Skeletal muscle tissue (tissue), 4 donors: Measurements from ENCODE around the gene TRABD. TPM values are rescaled to one million over a fixed set of nuclear protein-coding genes. Genes with fewer than 3 reads are reported as not detected.

ENCODE experiments used
- H3K27ac ChIP-seq: one replicate; pipeline ENCODE4 v1.7.0; 2013; ENCODE audit warnings: mild to moderate bottlenecking, low read depth, low read length, inconsistent platforms
- H3K27me3 ChIP-seq, 3 donors: one replicate each; pipeline ENCODE4 v1.7.0; 2013; ENCODE audit warnings: low read length in 3 of 3; ENCODE audit not compliant: control insufficient read depth in 3 of 3, insufficient read depth in 3 of 3
- H3K36me3 ChIP-seq, 3 donors: one replicate each; pipeline ENCODE4 v1.7.0; 2013; ENCODE audit warnings: low read length in 3 of 3; ENCODE audit not compliant: control insufficient read depth in 3 of 3, insufficient read depth in 3 of 3
- H3K4me1 ChIP-seq, 3 donors: one replicate each; pipeline ENCODE4 v1.7.0; 2013; ENCODE audit warnings: low read length in 3 of 3, mild to moderate bottlenecking in 3 of 3; ENCODE audit not compliant: control insufficient read depth in 3 of 3, insufficient read depth in 3 of 3
- H3K4me3 ChIP-seq, 3 donors: one replicate each; pipeline ENCODE4 v1.7.0; 2013; ENCODE audit warnings: low read length in 3 of 3
- H3K9ac ChIP-seq, 3 donors: one replicate each; pipeline ENCODE4 v1.7.0; 2013; ENCODE audit warnings: low read length in 3 of 3, mild to moderate bottlenecking in 3 of 3, moderate library complexity in 2 of 3, low read depth in 1 of 3
- H3K9me3 ChIP-seq, 3 donors: one replicate each; pipeline ENCODE4 v1.7.0; 2013; ENCODE audit warnings: low read length in 3 of 3; ENCODE audit not compliant: control insufficient read depth in 3 of 3
- total RNA-seq: library from RNA; depleted of rRNA; stranded (reverse); fragments of >200 nt; gene quantifications from one replicate; pipeline ENCODE4 v1.2.3, GENCODE V29; 2014
- donor health status: Osteomylitis.

Gene TRABD
- total RNA-seq, 1 donor from 2014 or later, result 4.7 TPM

DNA sequence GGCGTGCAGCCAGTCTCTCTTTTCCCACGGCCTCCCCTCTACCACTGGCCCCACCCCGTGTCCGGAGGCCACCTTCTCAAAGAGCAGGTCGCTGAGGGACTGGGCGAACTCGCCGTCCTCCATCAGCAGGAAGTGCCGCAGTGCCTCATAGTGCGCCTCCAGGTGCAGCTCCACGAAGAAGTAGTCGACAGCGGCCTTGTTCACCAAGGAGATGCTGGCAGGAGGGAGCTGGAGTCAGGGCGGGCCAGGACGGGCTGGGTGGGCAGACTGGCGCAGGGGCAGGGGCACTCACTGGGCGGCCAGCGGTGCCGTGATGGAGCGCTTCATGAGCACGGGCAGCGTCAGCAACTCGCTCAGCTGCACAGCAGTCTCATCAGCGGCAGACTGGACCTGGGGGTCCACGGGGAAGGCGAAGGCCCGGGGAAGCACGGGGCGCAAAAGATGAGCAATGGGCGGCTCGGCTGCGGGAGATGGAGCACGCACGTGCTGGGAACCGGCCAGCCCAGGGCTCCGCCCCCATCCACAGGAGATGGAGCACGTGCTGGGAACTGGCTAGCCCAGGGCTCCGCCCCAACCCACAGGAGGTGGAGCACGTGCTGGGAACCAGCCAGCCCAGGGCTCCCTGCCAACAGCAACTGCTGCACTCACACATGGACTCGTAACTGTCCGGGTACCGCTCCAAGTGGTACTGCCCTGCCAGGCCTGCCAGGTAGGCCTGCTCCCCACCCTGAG, 33.4 kb downstream of the TRABD start:
- Histone ChIP-seq H3K9ac (peak overlapping the region in 1 of 3 donors; percentile 33), H3K36me3 (peaks cover 79 to 89% (median 80%) of the 10 kb centered on the region in 3 donors), H3K9me3 (no peaks in the 10 kb centered on the region), H3K27me3 (no peaks in the 10 kb centered on the region), H3K27ac (no peak overlapping the region), H3K4me1 (peaks cover 0 to 14% (median 4%) of the 10 kb centered on the region in 3 donors), H3K4me3 (no peak overlapping the region)

- Histone ChIP-seq H3K9ac (peak overlapping the region in 1 of 3 donors; percentile 33), H3K4me3 (no peak overlapping the region), H3K27ac (no peak overlapping the region), H3K36me3 (peaks cover 78 to 87% (median 80%) of the 10 kb centered on the region in 3 donors), H3K4me1 (peaks cover 0 to 13% (median 4%) of the 10 kb centered on the region in 3 donors), H3K9me3 (no peaks in the 10 kb centered on the region), H3K27me3 (no peaks in the 10 kb centered on the region)
Observed at GRCh38 chr22:50219800-50220602, 34.3 kb downstream of the TRABD start.

GRCh38 chr22:50220603-50221409, 35.1 kb downstream of the TRABD start:
- H3K9me3 ChIP-seq, result no peaks in the 10 kb centered on the region
- no peaks in the 10 kb centered on the region for H3K27me3 ChIP-seq
- no peak overlapping the region for H3K27ac ChIP-seq
- H3K9ac ChIP-seq, result no peak overlapping the region
- peaks cover 0 to 10% (median 4%) of the 10 kb centered on the region in 3 donors for H3K4me1 ChIP-seq
- H3K36me3 ChIP-seq, result peaks cover 78 to 89% (median 85%) of the 10 kb centered on the region in 3 donors
- H3K4me3 ChIP-seq, result no peak overlapping the region

DNA sequence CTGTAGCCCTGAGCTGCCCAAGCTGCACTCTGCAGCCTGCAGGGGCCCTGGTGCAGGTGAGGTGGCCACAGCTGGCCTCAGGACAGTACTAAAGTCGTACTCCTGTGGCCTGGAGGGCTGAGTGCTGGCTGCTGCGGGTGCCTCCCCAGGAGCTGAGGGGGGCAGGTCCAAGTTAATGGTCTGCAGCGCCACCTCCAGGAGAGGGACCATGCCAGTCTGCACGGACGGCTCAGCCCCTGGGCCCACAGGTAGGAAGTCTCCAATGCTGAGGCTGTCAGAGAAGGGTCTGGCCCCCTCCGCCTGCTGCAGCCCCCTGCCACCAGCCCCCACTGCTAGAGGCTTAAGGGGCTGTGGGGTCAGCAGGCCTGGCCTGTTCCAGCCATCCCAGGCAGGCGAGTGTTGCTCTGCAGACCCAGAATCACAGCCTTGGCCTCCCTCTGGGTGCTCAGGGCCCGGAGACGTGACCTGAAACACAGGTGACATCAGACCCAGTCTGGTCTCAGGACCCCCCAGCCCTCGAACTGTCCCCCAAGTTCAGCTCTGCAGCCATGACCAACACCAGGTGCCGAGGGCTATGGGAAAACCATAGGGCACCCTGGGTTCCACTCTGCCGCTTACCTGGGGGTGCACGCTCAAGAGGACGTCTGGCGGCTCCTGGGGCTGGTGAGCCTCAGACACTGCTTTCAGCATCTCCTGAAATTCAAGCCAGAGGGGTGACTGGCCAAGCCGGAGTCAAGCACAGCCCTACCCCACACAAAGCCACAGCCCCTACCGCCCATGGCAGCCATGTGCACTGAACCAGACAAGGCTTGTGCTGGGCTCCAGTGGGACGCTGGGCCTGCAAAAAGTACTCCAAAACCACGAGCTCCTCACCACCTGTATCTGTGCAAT, 35.9 kb downstream of the TRABD start:
- H3K27ac ChIP-seq, result no peak overlapping the region
- H3K36me3 ChIP-seq, result peaks cover 74 to 88% (median 83%) of the 10 kb centered on the region in 3 donors
- no peak overlapping the region for H3K9ac ChIP-seq
- no peak overlapping the region for H3K4me3 ChIP-seq
- peaks cover 0 to 10% (median 4%) of the 10 kb centered on the region in 3 donors for H3K4me1 ChIP-seq
- no peaks in the 10 kb centered on the region for H3K27me3 ChIP-seq
- no peaks in the 10 kb centered on the region for H3K9me3 ChIP-seq

- Histone ChIP-seq H3K4me1 (peaks cover 0 to 10% (median 4%) of the 10 kb centered on the region in 3 donors), H3K9ac (no peak overlapping the region), H3K36me3 (peaks cover 70 to 85% (median 82%) of the 10 kb centered on the region in 3 donors), H3K9me3 (no peaks in the 10 kb centered on the region), H3K27ac (no peak overlapping the region), H3K27me3 (no peaks in the 10 kb centered on the region), H3K4me3 (no peak overlapping the region)
Observed at GRCh38 chr22:50222508-50222907, 36.8 kb downstream of the TRABD start.

- Histone ChIP-seq H3K4me1 (peaks cover 0 to 5% (median 4%) of the 10 kb centered on the region in 3 donors), H3K27ac (no peak overlapping the region), H3K9me3 (no peaks in the 10 kb centered on the region), H3K9ac (no peak overlapping the region), H3K4me3 (no peak overlapping the region), H3K27me3 (no peaks in the 10 kb centered on the region), H3K36me3 (peaks cover 67 to 79% (median 77%) of the 10 kb centered on the region in 3 donors)
Observed at GRCh38 chr22:50224071-50224470, 38.4 kb downstream of the TRABD start.

DNA sequence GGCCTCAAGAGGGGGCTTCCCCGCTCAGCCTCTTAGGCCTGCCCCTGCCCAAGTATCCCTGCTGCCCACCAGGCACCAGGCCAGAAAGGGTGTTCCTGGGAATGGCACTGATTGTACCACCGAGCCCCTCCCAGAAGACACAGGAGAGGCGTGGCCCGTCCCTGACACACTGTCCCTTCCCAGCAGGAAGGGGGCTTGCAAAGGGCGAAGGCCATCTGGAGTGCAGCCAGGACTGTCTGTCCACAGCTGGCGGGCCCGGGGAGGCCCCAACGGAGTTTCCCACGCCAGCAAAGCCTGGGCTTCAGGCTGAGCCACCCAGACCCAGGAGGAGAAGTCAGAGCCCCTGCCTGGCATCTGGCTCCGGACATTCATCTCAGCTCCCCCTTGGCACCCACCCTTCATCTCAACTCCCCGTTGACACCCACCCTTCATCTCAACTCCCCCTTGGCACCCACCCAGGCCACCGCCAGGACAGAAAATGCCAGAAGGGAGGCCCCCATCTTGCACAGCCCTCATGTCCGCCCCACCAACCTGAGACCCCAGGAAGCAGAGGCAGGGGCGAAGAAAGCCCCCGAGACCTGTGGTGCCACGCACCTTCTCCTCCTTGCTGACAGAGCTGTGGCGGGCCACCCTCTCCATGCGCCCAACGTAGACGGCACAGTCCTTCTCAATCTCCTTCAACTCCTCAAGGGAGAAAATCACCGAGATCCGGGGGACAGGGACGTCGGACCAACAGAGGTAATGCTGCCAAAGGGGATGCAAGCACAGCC, 39.7 kb downstream of the TRABD start:
- Histone ChIP-seq H3K9me3 (no peaks in the 10 kb centered on the region), H3K36me3 (peaks cover 73 to 76% (median 73%) of the 10 kb centered on the region in 3 donors), H3K4me1 (no peaks in the 10 kb centered on the region), H3K27ac (no peak overlapping the region), H3K4me3 (no peak overlapping the region), H3K27me3 (no peaks in the 10 kb centered on the region), H3K9ac (no peak overlapping the region)

GRCh38 chr22:50226063-50226874, 40.6 kb downstream of the TRABD start:
- H3K27me3 ChIP-seq, result no peaks in the 10 kb centered on the region
- H3K9ac ChIP-seq, result no peak overlapping the region
- H3K9me3 ChIP-seq, result no peaks in the 10 kb centered on the region
- no peaks in the 10 kb centered on the region for H3K4me1 ChIP-seq
- peaks cover 64 to 68% (median 64%) of the 10 kb centered on the region in 3 donors for H3K36me3 ChIP-seq
- H3K4me3 ChIP-seq, result no peak overlapping the region
- H3K27ac ChIP-seq, result no peak overlapping the region
